OCI-LY1 (cell line): ENCODE results near the gene FAM107B.
"Not testable (repeated sequence)": the region's sequence is repeated elsewhere in the genome, so short reads cannot be mapped to it uniquely, and the experiment has no call there.

Experiments used
- H2AFZ ChIP-seq: fragments of 200-600 bp; sonication (generic), shearing (Covaris generic); 2 replicates; pipeline ENCODE4 v1.6.0; 2014; ENCODE audit warnings: antibody characterized with exemption, mild to moderate bottlenecking, low read length
- H3F3A ChIP-seq: fragments of 200-600 bp; sonication (generic), shearing (Covaris generic); 2 replicates; pipeline ENCODE4 v1.6.0; 2014; ENCODE audit warnings: mild to moderate bottlenecking, antibody characterized with exemption, low read length, moderate library complexity; ENCODE audit not compliant: insufficient read depth
- H3K27ac ChIP-seq: fragments of 200-600 bp; sonication (generic); 2 replicates; pipeline ENCODE4 v1.5.1; 2014; ENCODE audit warnings: low read length, mixed run types, mild to moderate bottlenecking, low read depth; ENCODE audit not compliant: poor library complexity, severe bottlenecking
- H3K27me3 ChIP-seq: fragments of 200-600 bp; sonication (generic); 2 replicates; pipeline ENCODE4 v1.6.0; 2014; ENCODE audit warnings: antibody characterized with exemption, mild to moderate bottlenecking, low read length, moderate library complexity; ENCODE audit not compliant: insufficient read depth
- H3K36me3 ChIP-seq: fragments of 200-600 bp; sonication (generic); 2 replicates; pipeline ENCODE4 v1.6.1; 2014; ENCODE audit warnings: mild to moderate bottlenecking, antibody characterized with exemption, low read length, moderate library complexity, mixed read lengths; ENCODE audit not compliant: insufficient read depth
- H3K4me1 ChIP-seq: fragments of 200-600 bp; sonication (generic); 2 replicates; pipeline ENCODE4 v1.5.1; 2014; ENCODE audit warnings: mild to moderate bottlenecking, low read length, moderate library complexity; ENCODE audit not compliant: insufficient read depth, severe bottlenecking
- H3K4me2 ChIP-seq: fragments of 200-600 bp; sonication (generic), shearing (Covaris generic); 2 replicates; pipeline ENCODE4 v1.6.1; 2014; ENCODE audit warnings: low read length
- H3K4me3 ChIP-seq: fragments of 200-600 bp; sonication (generic); 2 replicates; pipeline ENCODE4 v1.5.1; 2014; ENCODE audit warnings: low read length, low read depth, mild to moderate bottlenecking, mixed read lengths; ENCODE audit not compliant: poor library complexity, severe bottlenecking
- H3K79me2 ChIP-seq: fragments of 200-600 bp; shearing (Covaris generic); 2 replicates; pipeline ENCODE4 v1.6.1; 2016; ENCODE audit warnings: mixed run types, low read length, mixed read lengths; ENCODE audit not compliant: insufficient read depth
- H3K9ac ChIP-seq: fragments of 200-600 bp; sonication (generic), shearing (Covaris generic); 2 replicates; pipeline ENCODE4 v1.6.1; 2014; ENCODE audit warnings: mild to moderate bottlenecking, low read length, mixed read lengths
- H3K9me2 ChIP-seq: fragments of 200-600 bp; sonication (generic), shearing (Covaris generic); 2 replicates; pipeline ENCODE4 v1.6.1; 2014; ENCODE audit warnings: low read depth, mild to moderate bottlenecking, low read length, mixed read lengths
- H3K9me3 ChIP-seq: fragments of 200-600 bp; shearing (Covaris generic); 2 replicates; pipeline ENCODE4 v1.6.1; 2014; ENCODE audit warnings: low read length, mixed read lengths
- H4K20me1 ChIP-seq: fragments of 200-600 bp; sonication (generic), shearing (Covaris generic); 2 replicates; pipeline ENCODE4 v1.6.0; 2016; ENCODE audit warnings: mild to moderate bottlenecking, low read length; ENCODE audit not compliant: insufficient read depth
- EZH2 ChIP-seq: fragments of 200-600 bp; sonication (generic), shearing (Covaris generic); IDR thresholded peaks from 2 replicates; pipeline ENCODE4 v1.8.0; 2017; ENCODE audit warnings: borderline replicate concordance, mixed run types, mild to moderate bottlenecking, antibody characterized with exemption, low read length, moderate library complexity, mixed read lengths
- TF ChIP-seq, protein P1 (sequence below): fragments of 200-600 bp; sonication (generic), shearing (Covaris generic); IDR thresholded peaks from 2 replicates; pipeline ENCODE4 v1.5.1; 2017; ENCODE audit warnings: mild to moderate bottlenecking, antibody characterized with exemption, low read length, moderate library complexity, mixed read lengths

FAM107B gene

DNA sequence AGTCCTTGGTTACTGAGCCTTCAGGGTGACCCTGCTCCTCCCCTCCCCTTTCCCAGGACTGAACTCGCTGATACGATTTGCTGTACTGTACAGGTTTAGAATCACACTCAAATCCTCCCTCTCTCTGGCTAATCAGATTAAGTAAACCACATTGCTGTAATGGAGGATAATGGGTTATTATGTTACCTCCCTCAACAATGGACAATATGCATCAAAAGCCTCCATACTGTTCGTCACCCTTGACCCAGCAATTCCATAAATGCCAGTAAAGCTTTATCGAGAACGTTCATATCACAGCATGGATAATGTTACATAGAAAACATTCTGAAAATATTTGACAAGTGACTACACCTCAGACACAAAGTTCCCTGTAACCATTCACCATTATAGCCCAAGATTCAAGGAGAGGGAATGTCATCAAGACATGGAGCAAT lies 61.7 kb downstream of the FAM107B start:
- Histone ChIP-seq H3K27me3 (no peaks in the 10 kb centered on the region), H2AFZ (no peak overlapping the region), H3F3A (no peaks in the 10 kb centered on the region), H3K9me2 (no peaks in the 10 kb centered on the region), H3K27ac (no peak overlapping the region), H4K20me1 (no peaks in the 10 kb centered on the region), H3K4me3 (no peak overlapping the region), H3K79me2 (no peaks in the 10 kb centered on the region), H3K9ac (no peak overlapping the region), H3K9me3 (no peaks in the 10 kb centered on the region; the same call in 1 of the 2 replicates), H3K4me2 (no peak overlapping the region), H3K36me3 (no peaks in the 10 kb centered on the region), H3K4me1 (no peaks in the 10 kb centered on the region)
- TF ChIP-seq, protein P1, sequence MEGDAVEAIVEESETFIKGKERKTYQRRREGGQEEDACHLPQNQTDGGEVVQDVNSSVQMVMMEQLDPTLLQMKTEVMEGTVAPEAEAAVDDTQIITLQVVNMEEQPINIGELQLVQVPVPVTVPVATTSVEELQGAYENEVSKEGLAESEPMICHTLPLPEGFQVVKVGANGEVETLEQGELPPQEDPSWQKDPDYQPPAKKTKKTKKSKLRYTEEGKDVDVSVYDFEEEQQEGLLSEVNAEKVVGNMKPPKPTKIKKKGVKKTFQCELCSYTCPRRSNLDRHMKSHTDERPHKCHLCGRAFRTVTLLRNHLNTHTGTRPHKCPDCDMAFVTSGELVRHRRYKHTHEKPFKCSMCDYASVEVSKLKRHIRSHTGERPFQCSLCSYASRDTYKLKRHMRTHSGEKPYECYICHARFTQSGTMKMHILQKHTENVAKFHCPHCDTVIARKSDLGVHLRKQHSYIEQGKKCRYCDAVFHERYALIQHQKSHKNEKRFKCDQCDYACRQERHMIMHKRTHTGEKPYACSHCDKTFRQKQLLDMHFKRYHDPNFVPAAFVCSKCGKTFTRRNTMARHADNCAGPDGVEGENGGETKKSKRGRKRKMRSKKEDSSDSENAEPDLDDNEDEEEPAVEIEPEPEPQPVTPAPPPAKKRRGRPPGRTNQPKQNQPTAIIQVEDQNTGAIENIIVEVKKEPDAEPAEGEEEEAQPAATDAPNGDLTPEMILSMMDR, result no peak
- TF ChIP-seq EZH2, result no peak

DNA sequence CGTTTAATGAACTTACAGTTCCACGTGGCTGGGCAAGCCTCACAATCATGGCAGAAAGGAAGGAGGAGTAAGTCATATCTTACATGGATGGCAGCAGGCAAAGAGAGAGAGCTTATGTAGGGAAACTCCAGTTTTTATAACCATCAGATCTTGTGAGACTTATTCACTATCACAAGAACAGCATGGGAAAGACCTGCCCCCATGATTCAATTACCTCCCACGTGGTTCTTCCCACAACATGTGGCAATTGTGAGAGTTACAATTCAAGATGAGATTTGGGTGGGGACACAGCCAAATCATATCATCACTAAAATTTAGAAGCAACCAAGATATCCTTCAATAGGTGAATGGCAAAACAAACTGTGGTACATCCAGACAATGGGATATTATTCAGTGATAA lies 65.4 kb downstream of the FAM107B start:
- H3K9me2 ChIP-seq, H4K20me1 ChIP-seq, H3K9me3 ChIP-seq, H3F3A ChIP-seq, H3K27ac ChIP-seq, H3K79me2 ChIP-seq, H3K4me2 ChIP-seq, H3K4me3 ChIP-seq, H3K9ac ChIP-seq, H3K27me3 ChIP-seq, H3K36me3 ChIP-seq, H2AFZ ChIP-seq: not testable (repeated sequence)
- H3K4me1 ChIP-seq, result peaks cover 15% of the 10 kb centered on the region

DNA sequence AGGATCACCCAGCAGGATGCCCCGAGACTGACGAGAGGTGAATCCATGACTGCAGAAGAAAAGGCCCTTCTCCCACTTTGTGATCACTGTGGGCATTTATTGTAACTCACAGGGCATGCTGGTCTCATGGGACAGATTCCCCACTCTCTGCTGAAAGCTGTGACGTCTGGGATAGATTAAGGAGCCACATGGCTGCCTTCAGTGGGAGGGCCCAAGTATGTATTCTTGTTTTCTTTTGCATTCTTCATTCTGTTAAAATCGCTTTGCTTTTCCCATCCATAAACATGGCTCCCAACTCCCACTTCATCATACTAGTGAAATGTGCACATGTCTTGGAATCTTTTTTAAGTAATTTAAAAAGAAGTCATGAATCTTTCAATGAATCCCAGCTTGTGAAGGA lies 67.2 kb downstream of the FAM107B start:
- H3K4me1 ChIP-seq, result peaks cover 15% of the 10 kb centered on the region
- no peak overlapping the region for H3K27ac ChIP-seq
- no peaks in the 10 kb centered on the region for H3K27me3 ChIP-seq
- no peaks in the 10 kb centered on the region for H3K79me2 ChIP-seq
- no peaks in the 10 kb centered on the region for H3K9me2 ChIP-seq
- no peak overlapping the region for H3K4me2 ChIP-seq
- TF ChIP-seq EZH2, result no peak
- TF ChIP-seq, protein P1, result no peak
- H2AFZ ChIP-seq, result no peak overlapping the region
- H4K20me1 ChIP-seq, result no peaks in the 10 kb centered on the region
- no peaks in the 10 kb centered on the region for H3F3A ChIP-seq
- no peaks in the 10 kb centered on the region for H3K36me3 ChIP-seq
- no peaks in the 10 kb centered on the region for H3K9me3 ChIP-seq
- H3K4me3 ChIP-seq, result no peak overlapping the region
- no peak overlapping the region for H3K9ac ChIP-seq

DNA sequence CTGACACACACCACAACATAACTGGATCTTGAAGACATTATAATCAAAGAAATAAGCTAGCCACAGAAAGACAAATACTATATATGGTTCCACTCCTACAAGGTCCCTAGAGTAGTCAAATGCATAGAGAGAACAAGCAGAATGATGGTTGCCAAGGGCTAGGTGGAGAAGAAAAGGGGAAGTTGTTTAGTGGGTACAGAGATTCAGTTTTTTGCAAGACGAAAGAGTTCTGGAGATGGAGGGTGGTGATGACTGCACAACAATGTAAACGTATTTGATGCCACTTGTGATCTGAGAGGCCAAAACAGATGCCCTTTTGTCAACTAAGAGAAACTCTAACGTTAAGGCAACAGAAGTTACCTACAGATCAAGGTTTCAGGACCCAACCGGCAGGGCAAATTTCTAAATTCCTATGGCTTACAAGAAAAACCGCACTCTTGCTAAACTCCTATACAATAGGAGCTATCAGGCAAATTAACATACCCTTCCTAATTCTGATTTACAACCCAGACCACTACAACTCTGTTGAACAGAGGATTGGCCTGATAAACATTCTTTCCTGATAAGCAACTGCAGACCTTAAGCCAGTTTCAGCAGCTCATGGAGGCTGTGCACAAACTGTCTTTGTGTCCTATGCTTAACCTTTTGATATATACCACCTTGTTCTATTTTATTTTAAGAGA lies 69.0 kb downstream of the FAM107B start:
- H3K4me3 ChIP-seq, result no peak overlapping the region
- H3K79me2 ChIP-seq, result no peaks in the 10 kb centered on the region
- no peak for TF ChIP-seq EZH2
- TF ChIP-seq, protein P1, result no peak
- H3K9me2 ChIP-seq, result no peaks in the 10 kb centered on the region
- H3K9me3 ChIP-seq, result no peaks in the 10 kb centered on the region
- H3K9ac ChIP-seq, result peak overlapping the region; percentile 31; the same call in 1 of the 2 replicates
- no peaks in the 10 kb centered on the region for H4K20me1 ChIP-seq
- H3K36me3 ChIP-seq, result no peaks in the 10 kb centered on the region
- no peaks in the 10 kb centered on the region for H3K27me3 ChIP-seq
- H2AFZ ChIP-seq, result peak overlapping the region; percentile 77
- no peaks in the 10 kb centered on the region for H3F3A ChIP-seq
- H3K4me1 ChIP-seq, result peaks cover 15% of the 10 kb centered on the region
- H3K27ac ChIP-seq, result peak overlapping the region; percentile 59
- H3K4me2 ChIP-seq, result peak overlapping the region; percentile 48
